Astrocyte of the cerebellum (primary cell): ENCODE data around the gene AWAT1.
"Not testable (repeated sequence)": the region's sequence is repeated elsewhere in the genome, so short reads cannot be mapped to it uniquely, and the experiment has no call there.

Source experiments
- DNase-seq: peaks from one replicate; pipeline ENCODE4 v3.0.0-alpha.2; 2011; ENCODE audit warnings: low read depth
- H3K4me3 ChIP-seq: 2 replicates; pipeline ENCODE4 v1.5.1; 2011; ENCODE audit warnings: mild to moderate bottlenecking, low read depth, low read length, moderate library complexity
- CTCF ChIP-seq: IDR thresholded peaks from 2 replicates; pipeline ENCODE4 v1.5.1; 2012; ENCODE audit warnings: low read length, low read depth, moderate library complexity, mild to moderate bottlenecking; ENCODE audit errors: missing control alignments
- in situ Hi-C: cut with HindIII; loops from 2 replicates; pipeline ENCODE4 v1.10.0; 2017; ENCODE audit warnings: low sequenced_read_pairs

Gene AWAT1

GRCh38 chrX:70226048-70226447, 8.4 kb upstream of the AWAT1 start:
- in situ Hi-C loops: no loop called here
- DNase-seq: no peak

GRCh38 chrX:70226687-70227086, 7.8 kb upstream of the AWAT1 start:
- no peak for TF ChIP-seq CTCF
- DNase-seq: no peak
- in situ Hi-C loops: no loop called here
- no peak overlapping the region for H3K4me3 ChIP-seq

More at GRCh38 chrX:70226048-70226447, 8.4 kb upstream of the AWAT1 start:
- no peak for TF ChIP-seq CTCF
- no peak overlapping the region for H3K4me3 ChIP-seq

- DNase-seq: no peak
- in situ Hi-C loops: no loop called here
Observed at GRCh38 chrX:70231666-70232065, 2.8 kb upstream of the AWAT1 start.

GRCh38 chrX:70240751-70241150, 6.3 kb downstream of the AWAT1 start:
- in situ Hi-C loops: no loop called here
- DNase-seq: no peak
- no peak for TF ChIP-seq CTCF
- H3K4me3 ChIP-seq: no peak overlapping the region

More at GRCh38 chrX:70231666-70232065, 2.8 kb upstream of the AWAT1 start:
- no peak overlapping the region for H3K4me3 ChIP-seq
- no peak for TF ChIP-seq CTCF

GRCh38 chrX:70241501-70241900, 7.0 kb downstream of the AWAT1 start:
- H3K4me3 ChIP-seq: no peak overlapping the region
- DNase-seq: no peak
- in situ Hi-C loops: no loop called here
- TF ChIP-seq CTCF: no peak

GRCh38 chrX:70243601-70244000, 9.1 kb downstream of the AWAT1 start:
- in situ Hi-C loops, DNase-seq, H3K4me3 ChIP-seq: not testable (repeated sequence)

GRCh38 chrX:70244881-70245280, 10.4 kb downstream of the AWAT1 start:
- no peak for TF ChIP-seq CTCF
- in situ Hi-C loops: no loop called here
- no peak for DNase-seq
- no peak overlapping the region for H3K4me3 ChIP-seq
